K562 (cell line): ENCODE results near the gene DDOST. TPM values are rescaled to one million over a fixed set of nuclear protein-coding genes. Genes with fewer than 3 reads are reported as not detected.

Experiments
- ATAC-seq: fragments of 200-7000 bp; cut with Tn5 transposase; 3 replicates; pipeline ENCODE4 v1.9.1; 2020; ENCODE audit warnings: moderate library complexity
- BruUV-seq: library from RNA; stranded (reverse); fragments of 400-500 nt; replicated peaks from 2 replicates; lab custom pipeline; 2021; lab: Mats Ljungman, UMichigan
- CTCF ChIA-PET: fragments of 300-600 bp; formaldehyde crosslinking; extraction: SDS; loops from one replicate; lab custom pipeline; 2021; ENCODE audit warnings: low intra/inter-chr PET ratio; lab: Yijun Ruan, JAX
- POLR2A ChIA-PET: fragments of 300-600, 350-650 bp; sonication (Branson Sonifier 250); formaldehyde crosslinking; extraction: SDS; loops from one replicate; lab custom pipeline; 2021; ENCODE audit warnings: antibody characterized with exemption, inconsistent platforms; lab: Yijun Ruan, JAX
- DNase-seq, 4 experiments: peaks; one replicate each; pipeline versions ENCODE4 v3.0.0 to v3.0.0-alpha.2; 2011 to 2018; ENCODE audit warnings: low spot score in 3 of 4, mixed read lengths in 3 of 4; ENCODE audit errors: extremely low read depth in 1 of 4
- FAIRE-seq: peaks from 2 replicates; lab custom pipeline; 2011; peaks lifted over from hg19 to GRCh38; lab: Jason Lieb, UNC
- H2AFZ ChIP-seq: 2 replicates; pipeline ENCODE4 v1.6.0; 2011; ENCODE audit warnings: low read depth, low read length, control low read depth, inconsistent platforms
- H3K27ac ChIP-seq: fragments of 200-600 bp; 3 replicates; pipeline ENCODE4 v1.8.0; 2011; ENCODE audit warnings: low read depth, mild to moderate bottlenecking, control low read depth, inconsistent platforms, low read length, moderate library complexity, mixed read lengths; ENCODE audit errors: extremely low read depth
- H3K27me3 ChIP-seq, 2 experiments: fragments of 300-600 bp in 1 of 2; 2 replicates in 1 of 2; 3 replicates in 1 of 2; pipeline versions ENCODE4 v1.6.0 to v1.8.0; 2011; ENCODE audit warnings: inconsistent platforms in 2 of 2, low read length in 2 of 2, mild to moderate bottlenecking in 1 of 2, mixed read lengths in 1 of 2, moderate library complexity in 1 of 2; ENCODE audit not compliant: control insufficient read depth in 2 of 2, insufficient read depth in 2 of 2
- H3K36me3 ChIP-seq: fragments of 300-600 bp; 3 replicates; pipeline ENCODE4 v1.8.0; 2011; ENCODE audit warnings: mild to moderate bottlenecking, low read length, inconsistent platforms; ENCODE audit not compliant: control insufficient read depth, insufficient read depth
- H3K4me1 ChIP-seq, 2 experiments: fragments of 200-600 bp in 1 of 2; replicated peaks in 1 of 2; 2 replicates in 1 of 2; 3 replicates in 1 of 2; pipeline versions ENCODE4 v1.5.1 to v1.8.0; 2011; ENCODE audit warnings: inconsistent platforms in 2 of 2, low read length in 2 of 2, mild to moderate bottlenecking in 1 of 2, mixed read lengths in 1 of 2, moderate library complexity in 1 of 2; ENCODE audit not compliant: control insufficient read depth in 2 of 2, insufficient read depth in 2 of 2
- H3K4me2 ChIP-seq: 2 replicates; pipeline ENCODE4 v1.6.1; 2011; ENCODE audit warnings: low read length, control low read depth, inconsistent platforms, mixed read lengths; ENCODE audit not compliant: insufficient read depth
- H3K4me3 ChIP-seq: fragments of 200-600 bp; sonication (generic), shearing (Covaris generic); 2 replicates; pipeline ENCODE4 v1.5.1; 2016; ENCODE audit warnings: control low read depth, inconsistent platforms
- H3K79me2 ChIP-seq: fragments of 200-600 bp; 3 replicates; pipeline ENCODE4 v1.8.0; 2011; ENCODE audit warnings: low read length, inconsistent platforms; ENCODE audit not compliant: control insufficient read depth, insufficient read depth
- H3K9ac ChIP-seq, 2 experiments: 2 replicates each; pipeline versions ENCODE4 v1.6.0 to v1.6.1; 2011; ENCODE audit warnings: low read depth in 2 of 2, low read length in 2 of 2, control low read depth in 1 of 2, inconsistent platforms in 1 of 2, mild to moderate bottlenecking in 1 of 2, mixed read lengths in 1 of 2; ENCODE audit not compliant: insufficient read depth in 1 of 2
- H3K9me1 ChIP-seq: one replicate; pipeline ENCODE4 v1.6.0; 2011; ENCODE audit warnings: inconsistent platforms, mild to moderate bottlenecking, low read length, moderate library complexity; ENCODE audit not compliant: control insufficient read depth, insufficient read depth
- H3K9me3 ChIP-seq: replicated peaks from 2 replicates; pipeline ENCODE4 v1.5.1; 2011; ENCODE audit warnings: low read depth, low read length, inconsistent platforms; ENCODE audit not compliant: control insufficient read depth, insufficient read depth
- H4K20me1 ChIP-seq: replicated peaks from 2 replicates; pipeline ENCODE4 v1.6.1; 2011; ENCODE audit warnings: low read length, inconsistent platforms, mixed read lengths; ENCODE audit not compliant: control insufficient read depth, insufficient read depth
- CTCFL ChIP-seq: IDR thresholded peaks from 2 replicates; pipeline ENCODE4 v1.6.1; 2011; ENCODE audit warnings: borderline replicate concordance, low read depth, mild to moderate bottlenecking, moderate library complexity, low read length; ENCODE audit not compliant: insufficient read depth, poor library complexity, severe bottlenecking
- EGR1 ChIP-seq: fragments of 450-650 bp; conservative IDR thresholded peaks from 2 replicates; pipeline ENCODE4 v1.6.1; 2017; ENCODE audit warnings: mild to moderate bottlenecking
- ETV5 ChIP-seq: sonication (generic); formaldehyde crosslinking; IDR thresholded peaks from 2 replicates; pipeline ENCODE4 v1.4.0; 2020; ENCODE audit warnings: low read depth, mild to moderate bottlenecking, missing genetic modification reagents
- HNRNPH1 ChIP-seq: fragments of 200-400 bp; formaldehyde crosslinking; optimal IDR thresholded peaks from 2 replicates; pipeline ENCODE3; 2017; ENCODE audit warnings: low read depth, mild to moderate bottlenecking, low read length, moderate library complexity
- HSF4 ChIP-seq: fragments of 250-450 bp; sonication (Bioruptor Pico); IDR thresholded peaks from 2 replicates; pipeline ENCODE4 v2.1.2; 2022; ENCODE audit warnings: mild to moderate bottlenecking, moderate library complexity, borderline replicate concordance
- NR2C2 ChIP-seq, 2 experiments: fragments of 200-800 bp in 1 of 2; sonication (Bioruptor generic) in 1 of 2; sonication (generic) in 1 of 2; formaldehyde crosslinking in 1 of 2; IDR thresholded peaks; 2 replicates each; pipeline versions ENCODE4 v1.6.1 to v1.8.0; 2016 to 2022; ENCODE audit warnings: mild to moderate bottlenecking in 1 of 2, missing compliant biosample characterization in 1 of 2, missing genetic modification characterization in 1 of 2, missing genetic modification reagents in 1 of 2
- SRF ChIP-seq, 2 experiments: fragments of 250-450, 450-650 bp in 1 of 2; sonication (Bioruptor Pico) in 1 of 2; sonication (generic) in 1 of 2; formaldehyde crosslinking; IDR thresholded peaks; 2 replicates each; pipeline versions ENCODE4 v1.5.0 to v1.5.1; 2020 to 2022; ENCODE audit warnings: mild to moderate bottlenecking in 1 of 2, missing genetic modification reagents in 1 of 2
- ZNF764 ChIP-seq: fragments of 250-450 bp; sonication (Bioruptor Pico); IDR thresholded peaks from 2 replicates; pipeline ENCODE4 v1.4.0; 2020; ENCODE audit warnings: low read depth, mild to moderate bottlenecking, moderate library complexity
- WGBS: fragments of 100-300 bp; shearing (Covaris generic); methylation state at CpG from one replicate; pipeline ENCODE4 v1.1.6; 2016; ENCODE audit warnings: low coverage, mixed read lengths; ENCODE audit not compliant: insufficient coverage; ENCODE audit errors: missing lambda C conversion rate; 5-methylcytosine and 5-hydroxymethylcytosine counted together
- in situ Hi-C: fragments of 300-500 bp; cut with MboI; formaldehyde crosslinking; loops from 4 replicates; pipeline ENCODE4 v1.15.0; 2018; ENCODE audit warnings: inconsistent platforms, mixed read lengths
- intact Hi-C: fragments of 100-400 bp; cut with micrococcal nuclease; formaldehyde crosslinking; loops from 2 replicates; pipeline ENCODE4 v1.14.2; 2022
- polyA plus RNA-seq, 8 experiments: library from polyadenylated mRNA; depleted of rRNA in 4 of 8; stranded (reverse) in 5 of 8; unstranded in 3 of 8; fragments of >200 nt; fragmentation: Nextera tagmentation in 2 of 8; fragmentation: Illumina TruSeq in 1 of 8; extraction: Ambion mirVana in 2 of 8; extraction: Trizol in 1 of 8; gene quantifications; 2 replicates each; pipeline versions ENCODE4 v1.2.1 to v1.2.3, GENCODE V29; 2011 to 2014; ENCODE audit warnings: inconsistent platforms in 1 of 8, missing spikeins in 1 of 8
- total RNA-seq, 7 experiments: library from RNA; depleted of rRNA in 6 of 7; stranded (reverse); fragments of >200 nt in 6 of 7; fragmentation: Illumina TruSeq in 2 of 7; extraction: Trizol in 2 of 7; gene quantifications; 2 replicates each; pipeline versions ENCODE4 v1.2.1 to v1.2.3, GENCODE V29; 2011 to 2021; ENCODE audit warnings: low replicate concordance in 1 of 7

Gene DDOST
- total and polyA plus RNA-seq, 9 of the 15 experiments (the other 6 are each of a cell fraction or from before 2014, with no cell fraction given), result 173 to 306 (median 222) TPM

- no peak for TF ChIP-seq CTCFL
- TF ChIP-seq NR2C2 (CRISPR knock-in tag; IDR thresholded peaks at IDR 0.05), result no peak
- TF ChIP-seq NR2C2 (tag; IDR thresholded peaks at IDR 0.05), result no peak
- TF ChIP-seq HNRNPH1, result no peak
- no peak for TF ChIP-seq ETV5 (CRISPR knock-in tag)
- no peak for TF ChIP-seq HSF4 (CRISPR knock-in tag)
- TF ChIP-seq ZNF764 (CRISPR knock-in tag), result no peak
- TF ChIP-seq EGR1, result peak; percentile 66
- TF ChIP-seq SRF (CRISPR knock-in tag; IDR thresholded peaks at IDR 0.05), result no peak
- Histone ChIP-seq H3K36me3 (no peaks in the 10 kb centered on the region), H3K27ac (no peak overlapping the region), H2AFZ (no peak overlapping the region), H3K4me3 (no peak overlapping the region), H3K4me1 (peaks cover 2 to 6% of the 10 kb centered on the region in 2 experiments; a peak in 2 of 5 replicates), H3K4me2 (no peak overlapping the region), H3K9me3 (no peaks in the 10 kb centered on the region), H3K79me2 (no peaks in the 10 kb centered on the region), H3K27me3 (peaks cover 15 to 16% of the 10 kb centered on the region in 2 experiments), H3K9ac (no peak overlapping the region), H4K20me1 (no peaks in the 10 kb centered on the region), H3K9me1 (no peaks in the 10 kb centered on the region)
- DNase-seq, result peak in 1 of 4 experiments; percentile 36
- no peak for FAIRE-seq
- intact Hi-C loops, result no loop called here
- in situ Hi-C loops, result no loop called here
- ATAC-seq, result no peak
- WGBS, result 30% methylated on average over 11 of the region's 11 CpGs
- no TSS peak for BruUV-seq
- CTCF ChIA-PET, result no interaction called here
- POLR2A ChIA-PET, result no interaction called here
Measured at GRCh38 chr1:20612221-20612746, 48.9 kb downstream of the DDOST start.
